Hippocampal formation (tissue), 2 donors: Measurements from ENCODE around the gene BEND2.
"Not testable (repeated sequence)": the region's sequence is repeated elsewhere in the genome, so short reads cannot be mapped to it uniquely, and the experiment has no call there.

Experiments used
- DNase-seq, 2 donors: peaks; one replicate each; lab custom pipeline; 2025; lab: John Stamatoyannopoulos, UW

Gene BEND2

GRCh38 chrX:18220786-18221185 is at the start of gene BEND2:
TSS of gene BEND2 (minus strand) at chrX:18220886. CDS start at chrX:18220750, 136 bp downstream.
- no peak for DNase-seq

GRCh38 chrX:18255059-18255458 is 34.4 kb upstream of the BEND2 start:
- no peak for DNase-seq

- no peak for DNase-seq
Measured at GRCh38 chrX:18252644-18253359, 32.1 kb upstream of the BEND2 start.

GRCh38 chrX:18229646-18230045 is 9.0 kb upstream of the BEND2 start:
- not testable (repeated sequence) for DNase-seq

- DNase-seq: no peak
Measured at GRCh38 chrX:18228069-18228468, 7.4 kb upstream of the BEND2 start.

- no peak for DNase-seq
Measured at GRCh38 chrX:18227458-18227857, 6.8 kb upstream of the BEND2 start.

- no peak for DNase-seq
Measured at GRCh38 chrX:18210470-18210869, 10.2 kb downstream of the BEND2 start.

GRCh38 chrX:18206657-18207056 is 14.0 kb downstream of the BEND2 start:
- DNase-seq: no peak

- DNase-seq: no peak
Measured at GRCh38 chrX:18203631-18204030, 17.1 kb downstream of the BEND2 start.

- no peak for DNase-seq
Measured at GRCh38 chrX:18194688-18195087, 26.0 kb downstream of the BEND2 start.

- no peak for DNase-seq
Measured at GRCh38 chrX:18179446-18179845, 41.2 kb downstream of the BEND2 start.

GRCh38 chrX:18174971-18175370 is 45.7 kb downstream of the BEND2 start:
- DNase-seq: no peak

GRCh38 chrX:18174209-18174608 is 46.5 kb downstream of the BEND2 start:
- DNase-seq: no peak

- DNase-seq: no peak
Measured at GRCh38 chrX:18173494-18174180, 47.0 kb downstream of the BEND2 start.

GRCh38 chrX:18172970-18173369 is 47.7 kb downstream of the BEND2 start:
- no peak for DNase-seq

- no peak for DNase-seq
Measured at GRCh38 chrX:18170910-18171309, 49.8 kb downstream of the BEND2 start.

GRCh38 chrX:18166068-18166467 is 54.6 kb downstream of the BEND2 start:
- no peak for DNase-seq

GRCh38 chrX:18160369-18160768 is 60.3 kb downstream of the BEND2 start:
- no peak for DNase-seq

- DNase-seq: no peak
Measured at GRCh38 chrX:18158963-18159362, 61.7 kb downstream of the BEND2 start.

GRCh38 chrX:18151649-18152048 is 69.0 kb downstream of the BEND2 start:
- DNase-seq: no peak

- DNase-seq: no peak
Measured at GRCh38 chrX:18151157-18151556, 69.5 kb downstream of the BEND2 start.

GRCh38 chrX:18149454-18149853 is 71.2 kb downstream of the BEND2 start:
- no peak for DNase-seq

GRCh38 chrX:18146954-18147353 is 73.7 kb downstream of the BEND2 start:
- DNase-seq: no peak

- DNase-seq: no peak
Measured at GRCh38 chrX:18146009-18146408, 74.7 kb downstream of the BEND2 start.
